H9 (cell line): ENCODE data around the gene CLEC16A. TPM values are rescaled to one million over a fixed set of nuclear protein-coding genes. Genes with fewer than 3 reads are reported as not detected.

Experiments used
- DNase-seq: peaks from one replicate; pipeline ENCODE4 v3.0.0-alpha.2; 2017
- H2AFZ ChIP-seq: one replicate; pipeline ENCODE4 v1.6.1; 2013; ENCODE audit warnings: mild to moderate bottlenecking, low read length, control low read depth, moderate library complexity
- H2AK5ac ChIP-seq: 2 replicates; pipeline ENCODE4 v1.6.1; 2013; ENCODE audit warnings: low read length, control low read depth, mixed read lengths; ENCODE audit not compliant: insufficient read length
- H2BK120ac ChIP-seq: one replicate; pipeline ENCODE4 v1.6.1; 2013; ENCODE audit warnings: low read depth, mild to moderate bottlenecking, low read length, control low read depth, inconsistent platforms; ENCODE audit not compliant: poor library complexity, severe bottlenecking
- H2BK12ac ChIP-seq: 2 replicates; pipeline ENCODE4 v1.6.1; 2013; ENCODE audit warnings: low read length, control low read depth, mixed read lengths, low read depth; ENCODE audit not compliant: insufficient read length
- H2BK15ac ChIP-seq: 2 replicates; pipeline ENCODE4 v1.6.1; 2013; ENCODE audit warnings: low read depth, low read length, control low read depth
- H2BK20ac ChIP-seq: one replicate; pipeline ENCODE4 v1.6.1; 2013; ENCODE audit warnings: low read depth, mild to moderate bottlenecking, low read length, control low read depth, inconsistent platforms; ENCODE audit not compliant: poor library complexity, severe bottlenecking
- H2BK5ac ChIP-seq: 2 replicates; pipeline ENCODE4 v1.6.1; 2013; ENCODE audit warnings: low read length, control low read depth, mixed read lengths; ENCODE audit not compliant: insufficient read length
- H3K14ac ChIP-seq: 2 replicates; pipeline ENCODE4 v1.6.1; 2013; ENCODE audit warnings: low read length, control low read depth; ENCODE audit not compliant: insufficient read depth
- H3K18ac ChIP-seq: 2 replicates; pipeline ENCODE4 v1.6.1; 2013; ENCODE audit warnings: low read depth, mild to moderate bottlenecking, mixed read lengths, low read length, control low read depth; ENCODE audit not compliant: insufficient read length
- H3K23ac ChIP-seq: 2 replicates; pipeline ENCODE4 v1.6.1; 2013; ENCODE audit warnings: low read length, control low read depth, mixed read lengths, low read depth; ENCODE audit not compliant: insufficient read length
- H3K23me2 ChIP-seq: 2 replicates; pipeline ENCODE4 v1.6.1; 2013; ENCODE audit warnings: low read depth, mild to moderate bottlenecking, mixed read lengths, low read length, control low read depth; ENCODE audit not compliant: insufficient read length, poor library complexity, severe bottlenecking
- H3K27ac ChIP-seq: 2 replicates; pipeline ENCODE4 v1.5.1; 2013; ENCODE audit warnings: low read length, control low read depth, mixed read lengths, low read depth; ENCODE audit not compliant: insufficient read length
- H3K27me3 ChIP-seq: 2 replicates; pipeline ENCODE4 v1.6.1; 2013; ENCODE audit warnings: low read length, control low read depth, inconsistent platforms; ENCODE audit not compliant: insufficient read depth
- H3K4ac ChIP-seq: 2 replicates; pipeline ENCODE4 v1.6.1; 2013; ENCODE audit warnings: low read depth, mild to moderate bottlenecking, control low read depth, inconsistent platforms, low read length, moderate library complexity
- H3K4me1 ChIP-seq: 2 replicates; pipeline ENCODE4 v1.6.1; 2013; ENCODE audit warnings: low read length, control low read depth, inconsistent platforms; ENCODE audit not compliant: insufficient read depth
- H3K4me2 ChIP-seq: 2 replicates; pipeline ENCODE4 v1.6.1; 2013; ENCODE audit warnings: low read length, control low read depth, mixed read lengths; ENCODE audit not compliant: insufficient read length, insufficient read depth
- H3K56ac ChIP-seq: 2 replicates; pipeline ENCODE4 v1.6.1; 2013; ENCODE audit warnings: low read depth, mild to moderate bottlenecking, mixed read lengths, low read length, control low read depth; ENCODE audit not compliant: insufficient read length
- H3K79me1 ChIP-seq: 2 replicates; pipeline ENCODE4 v1.6.1; 2013; ENCODE audit warnings: low read depth, mild to moderate bottlenecking, moderate library complexity, low read length, control low read depth, inconsistent platforms; ENCODE audit not compliant: insufficient read depth, poor library complexity, severe bottlenecking
- H3K79me2 ChIP-seq: 2 replicates; pipeline ENCODE4 v1.6.1; 2013; ENCODE audit warnings: low read length, control low read depth, inconsistent platforms; ENCODE audit not compliant: insufficient read depth
- H3K9ac ChIP-seq: 2 replicates; pipeline ENCODE4 v1.6.1; 2013; ENCODE audit warnings: low read length, control low read depth, mixed read lengths; ENCODE audit not compliant: insufficient read length; ENCODE audit errors: extremely low read depth
- H3K9me3 ChIP-seq: one replicate; pipeline ENCODE4 v1.6.1; 2013; ENCODE audit warnings: low read depth, low read length, inconsistent platforms; ENCODE audit not compliant: control insufficient read depth
- H3T11ph ChIP-seq: one replicate; pipeline ENCODE4 v1.6.1; 2013; ENCODE audit warnings: mild to moderate bottlenecking, low read length, control low read depth, inconsistent platforms
- H4K20me1 ChIP-seq: one replicate; pipeline ENCODE4 v1.6.1; 2013; ENCODE audit not compliant: control insufficient read depth, insufficient read length, insufficient read depth
- H4K5ac ChIP-seq: 2 replicates; pipeline ENCODE4 v1.6.1; 2013; ENCODE audit warnings: low read depth, mild to moderate bottlenecking, mixed read lengths, low read length, control low read depth; ENCODE audit not compliant: insufficient read length
- H4K8ac ChIP-seq: replicated peaks from 2 replicates; pipeline ENCODE4 v1.6.1; 2013; ENCODE audit warnings: low read length, control low read depth, mixed read lengths, low read depth; ENCODE audit not compliant: insufficient read length
- H4K91ac ChIP-seq: 2 replicates; pipeline ENCODE4 v1.6.1; 2013; ENCODE audit warnings: low read depth, mild to moderate bottlenecking, moderate library complexity, mixed read lengths, low read length, control low read depth; ENCODE audit not compliant: insufficient read length
- H3K27ac Mint-ChIP-seq, 3 experiments: 2 replicates in 2 of 3; 3 replicates in 1 of 3; pipeline ENCODE4 v1.8.0; 2020 to 2021; ENCODE audit warnings: mixed read lengths in 3 of 3, mild to moderate bottlenecking in 1 of 3, moderate library complexity in 1 of 3
- H3K27me3 Mint-ChIP-seq: 2 replicates; pipeline ENCODE4 v1.8.0; 2021; ENCODE audit warnings: low read depth, mild to moderate bottlenecking, moderate library complexity, mixed read lengths
- H3K36me3 Mint-ChIP-seq, 3 experiments: 2 replicates in 2 of 3; 3 replicates in 1 of 3; pipeline ENCODE4 v1.8.0; 2020 to 2021; ENCODE audit warnings: low read depth in 3 of 3, mixed read lengths in 3 of 3; ENCODE audit not compliant: insufficient read depth in 1 of 3
- H3K4me1 Mint-ChIP-seq, 2 experiments: 2 replicates each; pipeline ENCODE4 v1.8.0; 2020; ENCODE audit warnings: mixed read lengths in 2 of 2
- H3K4me3 Mint-ChIP-seq, 2 experiments: 2 replicates in 1 of 2; 3 replicates in 1 of 2; pipeline ENCODE4 v1.8.0; 2020 to 2021; ENCODE audit warnings: mild to moderate bottlenecking in 2 of 2, mixed read lengths in 2 of 2, moderate library complexity in 1 of 2
- H3K9me3 Mint-ChIP-seq, 2 experiments: 2 replicates in 1 of 2; 3 replicates in 1 of 2; pipeline ENCODE4 v1.8.0; 2020; ENCODE audit warnings: mild to moderate bottlenecking in 2 of 2, mixed read lengths in 2 of 2, moderate library complexity in 1 of 2
- WGBS: extraction: QIAGEN DNeasy Blood & Tissue Kit; methylation state at CpG from one replicate; pipeline ENCODE4 v1.1.7; 2013; ENCODE audit warnings: missing lambda C conversion rate, low lambda C conversion rate, mixed read lengths; ENCODE audit not compliant: insufficient read length; ENCODE audit errors: extremely low coverage; 5-methylcytosine and 5-hydroxymethylcytosine counted together
- total RNA-seq: library from RNA; stranded (reverse); gene quantifications from 2 replicates; pipeline ENCODE4 v1.2.1, GENCODE V29; 2021
- TF ChIP-seq, protein P1 (sequence below): fragments of 200-600 bp; sonication (generic); conservative IDR thresholded peaks from 3 replicates; pipeline ENCODE4 v1.8.0; 2021; ENCODE audit warnings: antibody characterized with exemption, mild to moderate bottlenecking

The CLEC16A gene
- total RNA-seq, 1 experiment from 2014 or later = 15.2 TPM

DNA sequence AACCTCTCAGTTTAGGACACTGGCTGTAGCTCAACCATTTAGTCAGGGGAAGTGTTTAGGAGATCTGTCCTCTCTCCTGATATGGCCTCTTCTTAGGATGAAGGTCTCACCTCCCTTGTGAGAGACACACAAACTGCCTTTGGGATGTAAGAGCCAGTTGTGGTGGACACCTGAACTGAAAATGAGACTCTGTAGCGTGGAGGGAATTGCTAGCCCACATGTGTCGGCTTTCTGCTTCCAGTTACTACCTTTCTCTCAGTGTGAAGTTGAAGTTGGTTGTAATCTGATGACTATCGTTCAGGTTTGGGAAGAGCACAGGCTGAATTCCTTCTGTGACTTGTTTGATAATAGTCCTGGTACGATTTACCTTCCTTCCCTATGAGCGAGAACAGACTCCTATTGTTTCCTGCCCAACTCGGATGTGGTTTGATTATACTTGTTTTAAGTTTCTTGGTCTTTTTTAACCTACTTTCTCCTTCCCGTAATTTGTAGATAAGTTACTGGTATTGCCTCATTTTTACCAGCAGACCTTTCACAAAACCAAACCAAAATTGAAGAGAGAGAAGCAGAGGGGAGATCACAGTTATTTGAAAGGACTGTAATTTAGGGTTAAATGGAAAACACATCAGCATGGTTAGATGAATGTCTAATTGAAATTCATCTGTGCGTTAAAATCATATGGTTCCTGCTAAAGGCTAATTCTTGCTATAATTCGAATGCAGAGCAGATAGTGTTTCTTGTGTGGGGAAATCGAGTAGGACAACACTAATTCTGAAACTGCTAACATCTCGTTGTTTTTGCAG, 43.2 kb downstream of the CLEC16A start:
- no peak overlapping the region for H3K4me2 ChIP-seq
- peaks cover under 1 to 7% of the 10 kb centered on the region in 2 experiments for H3K4me1 Mint-ChIP-seq
- H3K9me3 Mint-ChIP-seq = no peaks in the 10 kb centered on the region

More for the DNA sequence above, 43.2 kb downstream of the CLEC16A start:
- Histone ChIP-seq H3K14ac (no peak overlapping the region), H3K27ac (no peak overlapping the region), H2BK5ac (no peak overlapping the region), H3K4me1 (no peaks in the 10 kb centered on the region), H2BK120ac (no peak overlapping the region), H3K79me1 (no peaks in the 10 kb centered on the region), H3K56ac (no peak overlapping the region), H3K23me2 (no peaks in the 10 kb centered on the region), H3K9ac (no peak overlapping the region), H3K4ac (no peak overlapping the region), H3K9me3 (no peaks in the 10 kb centered on the region), H3T11ph (no peak overlapping the region), H4K91ac (no peak overlapping the region), H4K20me1 (no peaks in the 10 kb centered on the region), H4K8ac (no peak overlapping the region), H2BK15ac (no peak overlapping the region), H3K27me3 (no peaks in the 10 kb centered on the region), H3K79me2 (no peaks in the 10 kb centered on the region), H3K18ac (no peak overlapping the region), H4K5ac (no peak overlapping the region), H2AFZ (no peak overlapping the region), H2AK5ac (no peak overlapping the region), H2BK20ac (no peak overlapping the region), H3K23ac (no peak overlapping the region), H2BK12ac (no peak overlapping the region)
- Mint-ChIP-seq H3K4me3 (no peak overlapping the region), H3K27me3 (no peaks in the 10 kb centered on the region), H3K27ac (no peak overlapping the region; a peak in 1 of 7 replicates), H3K36me3 (peaks cover 3 to 14% (median 4%) of the 10 kb centered on the region in 3 experiments; a peak in 5 of 7 replicates)
- no CpG with 5 or more reads among the region's 11 CpGs for WGBS
- no peak for DNase-seq
- TF ChIP-seq, protein P1, sequence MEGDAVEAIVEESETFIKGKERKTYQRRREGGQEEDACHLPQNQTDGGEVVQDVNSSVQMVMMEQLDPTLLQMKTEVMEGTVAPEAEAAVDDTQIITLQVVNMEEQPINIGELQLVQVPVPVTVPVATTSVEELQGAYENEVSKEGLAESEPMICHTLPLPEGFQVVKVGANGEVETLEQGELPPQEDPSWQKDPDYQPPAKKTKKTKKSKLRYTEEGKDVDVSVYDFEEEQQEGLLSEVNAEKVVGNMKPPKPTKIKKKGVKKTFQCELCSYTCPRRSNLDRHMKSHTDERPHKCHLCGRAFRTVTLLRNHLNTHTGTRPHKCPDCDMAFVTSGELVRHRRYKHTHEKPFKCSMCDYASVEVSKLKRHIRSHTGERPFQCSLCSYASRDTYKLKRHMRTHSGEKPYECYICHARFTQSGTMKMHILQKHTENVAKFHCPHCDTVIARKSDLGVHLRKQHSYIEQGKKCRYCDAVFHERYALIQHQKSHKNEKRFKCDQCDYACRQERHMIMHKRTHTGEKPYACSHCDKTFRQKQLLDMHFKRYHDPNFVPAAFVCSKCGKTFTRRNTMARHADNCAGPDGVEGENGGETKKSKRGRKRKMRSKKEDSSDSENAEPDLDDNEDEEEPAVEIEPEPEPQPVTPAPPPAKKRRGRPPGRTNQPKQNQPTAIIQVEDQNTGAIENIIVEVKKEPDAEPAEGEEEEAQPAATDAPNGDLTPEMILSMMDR = no peak
